ENCODE measurements around the gene FAM13A. TPM values are rescaled to one million over a fixed set of nuclear protein-coding genes. Genes with fewer than 3 reads are reported as not detected.

FAM13A gene
- total and polyA plus RNA-seq, 2 of the 8 experiments (the other 6 are each of a cell fraction or from before 2014, with no cell fraction given): 7.1 to 16.5 TPM

DNA sequence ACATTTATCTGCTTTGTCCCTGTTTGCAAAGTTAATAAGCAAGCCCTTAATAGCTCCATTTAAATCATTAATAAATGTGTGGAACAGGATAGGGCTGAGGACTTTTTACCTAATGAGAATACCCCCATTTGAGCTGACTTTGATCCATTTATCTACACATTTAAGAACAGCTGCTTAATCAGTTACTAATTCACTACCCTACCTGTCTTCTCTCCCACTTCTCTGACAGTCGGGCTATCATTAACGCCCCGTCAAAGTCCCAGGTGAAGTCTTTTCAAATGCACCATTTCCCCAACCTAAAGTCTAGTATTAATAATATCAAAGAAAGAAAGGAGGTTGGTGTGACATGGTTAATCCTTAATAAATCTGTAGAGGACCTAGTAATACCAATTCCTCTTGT, 302.2 kb downstream of the FAM13A start:
- POLR2A ChIA-PET (ENCODE audit: partially characterized antibody): no interaction called here
- no peak overlapping the region for H3K4me3 ChIP-seq (ENCODE audit: extremely low read depth in 1 of 4, insufficient read depth in 2 of 4, low read depth in 3 of 4, low read length in 4 of 4)
- CTCF ChIA-PET (ENCODE audit: partially characterized antibody): interaction anchor here (0.5 to 1.5 kb wide), 5 partner anchors 9 to 1457 kb away, joined by 3 to 6 read pairs (median 3); no protein-coding TSS in a partner anchor
- no peak overlapping the region for H2BK5ac ChIP-seq (ENCODE audit: low read depth, low read length)
- no peak overlapping the region for H3K9ac ChIP-seq (replicated peaks in 1 of 4; ENCODE audit: extremely low read depth in 1 of 4, low read depth in 3 of 4, low read length in 3 of 4)
- no peak overlapping the region for H3K4me2 ChIP-seq (ENCODE audit: insufficient read depth in 1 of 2, low read depth in 2 of 2, low read length in 2 of 2)
- no peaks in the 10 kb centered on the region for H3K27me3 ChIP-seq (replicated peaks in 1 of 4; ENCODE audit: control insufficient read depth in 3 of 4, extremely low read depth in 1 of 4, insufficient read depth in 3 of 4, low read length in 3 of 4)
- no peak overlapping the region for H3K4ac ChIP-seq (replicated peaks; ENCODE audit: insufficient read length, low read depth, low read length)
- no peak overlapping the region for H2BK120ac ChIP-seq (replicated peaks; ENCODE audit: low read depth, low read length)
- H3K79me2 ChIP-seq (ENCODE audit: control insufficient read depth in 1 of 2, insufficient read depth in 2 of 2, low read length in 2 of 2): no peaks in the 10 kb centered on the region
- no peak overlapping the region for H2BK15ac ChIP-seq (ENCODE audit: low read length)
- H4K8ac ChIP-seq (ENCODE audit: extremely low read depth, insufficient read depth, low read length): no peak overlapping the region
- no peak overlapping the region for H3K18ac ChIP-seq (ENCODE audit: extremely low read depth, low read length)
- peaks cover 0 to 3% of the 10 kb centered on the region in 2 experiments for H4K20me1 ChIP-seq (replicated peaks in 1 of 2; ENCODE audit: control insufficient read depth in 1 of 2, insufficient read depth in 2 of 2, low read length in 2 of 2)
- H2AK5ac ChIP-seq (ENCODE audit: low read depth, low read length): no peak overlapping the region
- TF ChIP-seq ZNF274 (IDR thresholded peaks at IDR 0.05; ENCODE audit: borderline replicate concordance, extremely low read depth, low read length) (no peak), BACH1 (IDR thresholded peaks at IDR 0.05; ENCODE audit: low read length) (no peak), SUZ12 (IDR thresholded peaks at IDR 0.05; ENCODE audit: low read length) (no peak), JUND (IDR thresholded peaks at IDR 0.05; ENCODE audit: low read length) (no peak)
- TF ChIP-seq, protein P1, sequence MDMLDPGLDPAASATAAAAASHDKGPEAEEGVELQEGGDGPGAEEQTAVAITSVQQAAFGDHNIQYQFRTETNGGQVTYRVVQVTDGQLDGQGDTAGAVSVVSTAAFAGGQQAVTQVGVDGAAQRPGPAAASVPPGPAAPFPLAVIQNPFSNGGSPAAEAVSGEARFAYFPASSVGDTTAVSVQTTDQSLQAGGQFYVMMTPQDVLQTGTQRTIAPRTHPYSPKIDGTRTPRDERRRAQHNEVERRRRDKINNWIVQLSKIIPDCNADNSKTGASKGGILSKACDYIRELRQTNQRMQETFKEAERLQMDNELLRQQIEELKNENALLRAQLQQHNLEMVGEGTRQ (IDR thresholded peaks at IDR 0.05; ENCODE audit: low read length): no peak
- no peaks in the 10 kb centered on the region for H3K79me1 ChIP-seq (ENCODE audit: low read depth, low read length)
- WGBS, 2 experiments (ENCODE audit: extremely low coverage in 1 of 2, insufficient coverage in 1 of 2, insufficient read length in 1 of 2, insufficient replicate concordance in 2 of 2, low coverage in 1 of 2, low lambda C conversion rate in 2 of 2, missing lambda C conversion rate in 1 of 2): 98% methylated on average over 3 of the region's 3 CpGs; no CpG with 5 or more reads in 1 of the 2 experiments
- peaks cover 3 to 11% (median 7%) of the 10 kb centered on the region in 4 experiments; a peak in 4 of 7 replicates for H3K4me1 ChIP-seq (replicated peaks in 1 of 4; ENCODE audit: control insufficient read depth in 3 of 4, insufficient read depth in 4 of 4, low read length in 3 of 4)
- no peak overlapping the region for H2BK12ac ChIP-seq (ENCODE audit: low read depth, low read length)
- no peak overlapping the region for H3K56ac ChIP-seq (replicated peaks; ENCODE audit: insufficient read length, low read depth, low read length)
- no peak overlapping the region for H4K5ac ChIP-seq (ENCODE audit: insufficient read length, low read depth, low read length)
- H3K36me3 ChIP-seq (ENCODE audit: control insufficient read depth in 2 of 4, insufficient read depth in 4 of 4, low read length in 3 of 4): peaks cover 0 to 8% (median 0%) of the 10 kb centered on the region in 4 experiments; a peak in 3 of 8 replicates
- H3K27ac ChIP-seq (ENCODE audit: low read depth, low read length): no peak overlapping the region
- no peak overlapping the region for H2BK20ac ChIP-seq (ENCODE audit: low read length)
- no peak overlapping the region for H4K91ac ChIP-seq (replicated peaks; ENCODE audit: insufficient read length, low read length)
- no peak overlapping the region for H3K23ac ChIP-seq (ENCODE audit: insufficient read length)
- FAIRE-seq (no peak), DNase-seq (ENCODE audit: low read depth in 1 of 2, low spot score in 2 of 2) (no peak)
- H2AFZ ChIP-seq (ENCODE audit: low read length): no peak overlapping the region
- H3K14ac ChIP-seq (ENCODE audit: insufficient read length): no peak overlapping the region
- H3K23me2 ChIP-seq (ENCODE audit: low read depth, low read length): no peaks in the 10 kb centered on the region
- H3K9me3 ChIP-seq (ENCODE audit: insufficient read depth in 2 of 2, low read depth in 1 of 2, low read length in 1 of 2): no peaks in the 10 kb centered on the region

Data from H1 (cell line).